Measurements from ENCODE around the gene KLF12.

KLF12 gene

DNA sequence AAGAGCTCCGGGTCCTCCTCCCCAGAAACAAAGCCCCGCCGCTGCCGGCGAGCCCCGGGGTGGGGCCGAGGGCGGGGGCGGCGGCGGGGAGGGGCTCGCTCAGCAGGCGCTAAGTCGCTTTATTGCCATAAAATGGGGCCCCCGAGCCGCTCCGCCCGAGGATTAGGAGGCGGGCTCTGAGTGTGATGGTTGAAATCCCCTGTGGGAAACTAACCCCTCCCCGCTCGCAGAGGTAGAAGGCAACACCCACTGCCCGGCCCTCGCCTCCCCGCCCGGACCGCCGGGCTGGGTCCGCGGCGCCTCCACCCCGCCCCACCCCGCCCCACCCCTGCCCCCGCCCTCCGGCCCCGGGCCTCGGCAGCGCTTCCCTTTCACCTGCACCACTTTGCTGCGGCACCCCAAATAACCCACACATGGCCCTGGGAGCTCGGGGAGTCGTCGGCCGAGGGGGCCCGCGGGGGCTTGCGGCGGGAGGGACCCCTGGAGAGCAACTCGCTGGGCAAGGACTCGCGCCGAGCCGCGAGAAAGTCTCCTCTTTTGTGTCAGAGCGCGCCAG, at the start of gene KLF12:
KLF12 (minus strand) TSS at position 184 of the 556 bp plus-strand sequence.
- peak; percentile 77 to 82 for DNase-seq (ENCODE audit: low read depth in 1 of 2, low spot score in 1 of 2)

DNA sequence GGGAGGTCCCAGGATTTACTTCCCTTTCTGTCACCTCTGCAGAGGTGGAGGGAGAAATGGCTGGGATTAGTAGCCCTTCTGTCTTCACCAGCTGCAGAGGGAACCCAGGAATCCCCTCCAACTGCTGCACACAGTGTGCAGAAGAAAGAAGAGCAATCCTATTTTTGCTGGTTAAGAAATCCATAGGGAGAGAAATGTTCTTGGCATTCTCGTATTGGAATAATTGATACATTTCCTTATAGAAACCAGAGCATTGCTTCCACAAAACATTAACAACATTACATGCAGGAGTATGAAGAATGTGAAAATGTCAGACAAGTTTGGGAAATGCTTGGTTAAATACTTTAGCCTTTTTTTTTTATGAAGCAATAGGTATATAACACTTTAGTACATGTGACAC, 48.3 kb upstream of the KLF12 start:
- DNase-seq (ENCODE audit: low read depth in 1 of 2, low spot score in 1 of 2), result no peak

DNA sequence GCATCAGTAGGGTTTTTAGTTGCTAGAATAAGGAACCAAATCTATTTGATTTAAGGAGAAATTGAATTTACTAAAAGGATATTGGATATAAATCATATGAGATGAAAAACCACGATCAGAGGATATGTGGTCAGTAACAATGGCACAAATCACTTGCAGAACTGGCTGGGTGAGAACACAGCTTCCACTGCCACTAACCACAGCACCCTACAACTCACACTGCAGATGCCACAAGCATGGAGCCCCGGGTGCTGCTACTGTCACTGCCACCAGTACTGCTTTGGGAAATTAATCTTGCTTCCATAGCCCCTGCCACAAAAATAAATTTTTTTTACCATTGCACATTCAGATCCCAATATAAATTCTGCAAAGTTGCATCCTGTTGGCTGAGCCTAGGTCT, 40.6 kb upstream of the KLF12 start:
- no peak for DNase-seq (ENCODE audit: low read depth in 1 of 2, low spot score in 1 of 2)

DNA sequence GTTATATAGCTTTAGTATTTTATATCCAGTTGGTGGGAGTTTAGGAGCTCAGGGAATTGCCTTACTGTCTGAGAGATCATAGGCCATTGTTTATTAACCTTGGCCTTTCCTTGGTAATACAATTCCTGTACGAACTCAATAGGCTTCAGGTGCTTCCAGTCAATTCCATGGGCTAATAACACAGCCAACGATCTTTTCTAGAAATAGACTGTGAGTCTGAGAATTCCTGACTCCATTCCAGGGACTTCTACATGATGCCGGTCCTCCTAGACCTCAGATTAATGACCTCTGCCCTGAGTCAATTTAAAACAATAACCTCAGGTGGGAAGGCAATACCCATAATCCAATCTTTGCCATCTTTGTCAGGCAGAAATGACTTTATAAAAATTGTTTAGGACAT, 39.6 kb upstream of the KLF12 start:
- no peak for DNase-seq (ENCODE audit: low read depth in 1 of 2, low spot score in 1 of 2)

- DNase-seq (ENCODE audit: low read depth in 1 of 2, low spot score in 1 of 2), result no peak
These were observed 37.4 kb upstream of the KLF12 start for GRCh38 chr13:74171641-74172040.

GRCh38 chr13:74169676-74170075, 35.5 kb upstream of the KLF12 start:
- no peak for DNase-seq (ENCODE audit: low read depth in 1 of 2, low spot score in 1 of 2)

GRCh38 chr13:74168263-74168675, 34.1 kb upstream of the KLF12 start:
- no peak for DNase-seq (ENCODE audit: low read depth in 1 of 2, low spot score in 1 of 2)

- no peak for DNase-seq (ENCODE audit: low read depth in 1 of 2, low spot score in 1 of 2)
These were observed 32.2 kb upstream of the KLF12 start for GRCh38 chr13:74166261-74167004.

GRCh38 chr13:74162782-74163181, 28.6 kb upstream of the KLF12 start:
- DNase-seq (ENCODE audit: low read depth in 1 of 2, low spot score in 1 of 2), result no peak

- no peak for DNase-seq (ENCODE audit: low read depth in 1 of 2, low spot score in 1 of 2)
These were observed 27.9 kb upstream of the KLF12 start for GRCh38 chr13:74162135-74162534.

DNA sequence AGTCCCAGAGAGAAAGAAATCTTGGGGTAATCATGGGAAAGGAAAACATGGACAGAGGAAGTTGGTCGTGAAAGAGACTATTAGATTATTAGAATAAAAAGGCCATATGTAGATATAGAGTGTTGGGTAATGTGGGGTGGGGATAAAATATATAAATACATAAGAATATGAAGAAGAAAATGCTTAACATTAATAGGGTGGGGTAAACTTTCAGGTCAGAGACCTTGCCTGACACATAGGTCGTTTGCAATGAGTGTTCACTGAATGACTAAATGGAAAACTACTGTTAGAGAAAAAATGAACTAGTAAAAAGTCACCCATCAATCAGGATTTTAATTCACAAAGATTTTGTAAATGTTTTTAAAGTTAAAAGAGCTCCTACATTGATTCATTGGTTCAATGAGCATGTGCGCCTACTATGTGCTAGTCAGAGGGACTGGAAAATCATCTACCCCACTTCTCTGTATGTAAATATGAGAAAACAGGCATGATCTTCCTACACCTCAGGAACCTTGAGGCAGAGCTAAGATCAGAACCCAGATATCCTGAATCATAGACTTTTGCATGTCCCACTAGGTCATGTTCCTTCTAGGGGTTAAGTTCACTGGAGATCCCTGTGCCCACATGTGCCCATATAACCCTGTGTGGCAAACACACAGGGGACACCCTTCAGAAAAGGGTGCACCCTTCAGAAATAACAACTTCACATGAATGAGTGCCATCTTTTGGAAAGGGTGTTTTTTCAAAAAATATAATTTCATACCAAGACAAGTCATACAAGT, 24.6 kb upstream of the KLF12 start:
- no peak for DNase-seq (ENCODE audit: low read depth in 1 of 2, low spot score in 1 of 2)

DNA sequence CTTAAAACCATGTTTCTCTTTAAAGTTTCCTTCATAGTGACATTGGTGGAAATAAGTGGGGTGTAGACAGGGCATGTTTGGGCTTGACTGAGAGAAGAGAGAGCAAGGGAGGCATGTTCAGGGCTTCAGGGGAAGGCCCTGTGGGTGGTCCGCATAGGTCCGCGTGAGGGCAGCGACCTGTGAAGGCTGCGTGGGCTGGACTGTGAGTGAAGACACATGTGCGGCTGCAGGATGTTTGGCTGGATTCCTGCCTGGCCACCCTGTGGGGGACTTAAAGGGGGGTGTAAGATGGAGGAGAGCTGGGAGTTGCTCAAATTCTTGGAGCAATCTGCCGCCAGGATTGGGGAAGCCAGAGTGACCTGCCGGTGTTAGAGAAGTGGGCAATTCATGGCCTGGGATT, 23.8 kb upstream of the KLF12 start:
- DNase-seq (ENCODE audit: low read depth in 1 of 2, low spot score in 1 of 2), result no peak

GRCh38 chr13:74154981-74155380, 20.8 kb upstream of the KLF12 start:
- DNase-seq (ENCODE audit: low read depth in 1 of 2, low spot score in 1 of 2), result no peak

- DNase-seq (ENCODE audit: low read depth in 1 of 2, low spot score in 1 of 2), result no peak
These were observed 19.1 kb upstream of the KLF12 start for GRCh38 chr13:74153316-74153715.

- no peak for DNase-seq (ENCODE audit: low read depth in 1 of 2, low spot score in 1 of 2)
These were observed 17.7 kb upstream of the KLF12 start for GRCh38 chr13:74151859-74152258.

GRCh38 chr13:74148352-74148751, 14.1 kb upstream of the KLF12 start:
- DNase-seq (ENCODE audit: low read depth in 1 of 2, low spot score in 1 of 2), result no peak

- DNase-seq (ENCODE audit: low read depth in 1 of 2, low spot score in 1 of 2), result no peak
These were observed 11.2 kb upstream of the KLF12 start for GRCh38 chr13:74145249-74145975.

- no peak for DNase-seq (ENCODE audit: low read depth in 1 of 2, low spot score in 1 of 2)
These were observed 10.1 kb upstream of the KLF12 start for GRCh38 chr13:74144269-74144668.

- no peak for DNase-seq (ENCODE audit: low read depth in 1 of 2, low spot score in 1 of 2)
These were observed 8.1 kb upstream of the KLF12 start for GRCh38 chr13:74142257-74142656.

DNA sequence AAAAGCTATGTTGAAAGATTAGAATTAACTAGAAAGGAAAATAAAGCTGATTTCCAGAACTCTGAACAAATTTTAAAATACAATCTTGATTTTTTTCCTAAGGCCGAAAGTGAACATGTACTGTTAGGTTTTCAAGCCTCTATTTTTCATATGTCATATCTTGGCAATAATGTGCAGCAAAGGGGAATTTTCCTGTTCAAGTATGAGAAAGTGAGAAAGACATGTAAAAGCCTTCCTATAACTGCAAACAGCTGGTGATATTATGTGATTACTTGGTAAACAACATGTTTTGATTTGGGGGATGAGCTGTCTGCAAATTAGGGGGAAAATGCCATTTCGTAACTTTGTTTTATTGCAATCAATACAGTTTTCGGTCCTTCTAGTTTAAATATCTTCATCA, 4.0 kb upstream of the KLF12 start:
- no peak for DNase-seq (ENCODE audit: low read depth in 1 of 2, low spot score in 1 of 2)

GRCh38 chr13:74136084-74136658, 2.0 kb upstream of the KLF12 start:
- DNase-seq (ENCODE audit: low read depth in 1 of 2, low spot score in 1 of 2), result peak in 1 of 2 donors; percentile 11
